SH-SY5Y (cell line): ENCODE results near the gene SF3B6.

ENCODE experiments used
- GATA2 ChIP-seq: IDR thresholded peaks from 2 replicates; pipeline ENCODE4 v1.6.1; 2011; ENCODE audit warnings: mild to moderate bottlenecking, low read depth, low read length
- GATA3 ChIP-seq: IDR thresholded peaks from 2 replicates; pipeline ENCODE4 v1.6.1; 2011; ENCODE audit warnings: low read depth, mild to moderate bottlenecking, low read length, moderate library complexity

Gene SF3B6

GRCh38 chr2:24105816-24106215 is 29.7 kb upstream of the SF3B6 start:
- TF ChIP-seq GATA3 (no peak), GATA2 (no peak)

DNA sequence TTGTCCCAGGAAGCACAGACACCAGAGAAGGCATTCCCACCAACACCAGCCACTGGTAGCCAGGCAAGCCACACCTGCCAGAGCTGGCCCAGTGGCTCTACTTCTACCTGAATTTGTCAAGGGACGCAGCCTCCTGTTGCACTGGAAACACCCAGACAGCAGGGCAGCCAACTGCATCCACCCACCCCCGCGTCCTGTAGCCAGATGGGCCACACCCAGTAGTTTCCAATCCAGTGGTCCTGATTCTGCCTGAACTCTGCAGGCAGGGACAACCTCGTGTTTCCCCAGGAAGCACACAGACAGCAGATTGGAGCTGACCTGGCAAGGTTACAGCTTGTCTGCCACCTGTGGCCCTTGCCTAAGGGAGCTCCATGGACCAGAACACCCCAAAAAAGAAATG is 28.8 kb upstream of the SF3B6 start:
- TF ChIP-seq GATA3: no peak
- TF ChIP-seq GATA2: no peak

DNA sequence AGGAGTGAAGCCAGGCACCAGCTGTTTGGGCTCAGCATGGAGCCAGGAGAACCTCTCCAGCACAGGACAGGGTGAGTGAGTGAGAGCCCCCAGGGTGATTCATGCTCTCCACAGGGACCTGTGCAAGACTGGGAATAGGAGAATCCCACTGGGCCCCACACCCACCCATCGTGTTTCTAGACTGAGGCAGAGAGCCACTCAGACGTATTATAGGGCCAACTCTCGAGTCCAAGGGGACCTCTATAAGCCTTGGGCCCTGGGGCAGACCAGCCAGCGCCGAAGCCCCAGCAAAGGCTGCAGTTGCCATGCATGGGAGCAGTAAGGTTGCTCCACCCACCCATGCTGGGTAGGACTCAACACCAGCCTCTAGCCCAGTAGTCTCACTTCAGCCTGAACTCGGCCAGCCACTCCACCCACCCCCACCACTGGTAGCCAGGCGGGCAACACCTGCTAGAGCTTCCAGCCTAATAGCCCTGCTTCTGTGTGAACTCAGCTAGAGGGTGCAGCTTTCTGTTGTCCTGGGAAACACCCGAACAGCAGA is 28.1 kb upstream of the SF3B6 start:
- no peak for TF ChIP-seq GATA2
- TF ChIP-seq GATA3: no peak

GRCh38 chr2:24102677-24103076 is 26.6 kb upstream of the SF3B6 start:
- TF ChIP-seq GATA3: no peak
- no peak for TF ChIP-seq GATA2

DNA sequence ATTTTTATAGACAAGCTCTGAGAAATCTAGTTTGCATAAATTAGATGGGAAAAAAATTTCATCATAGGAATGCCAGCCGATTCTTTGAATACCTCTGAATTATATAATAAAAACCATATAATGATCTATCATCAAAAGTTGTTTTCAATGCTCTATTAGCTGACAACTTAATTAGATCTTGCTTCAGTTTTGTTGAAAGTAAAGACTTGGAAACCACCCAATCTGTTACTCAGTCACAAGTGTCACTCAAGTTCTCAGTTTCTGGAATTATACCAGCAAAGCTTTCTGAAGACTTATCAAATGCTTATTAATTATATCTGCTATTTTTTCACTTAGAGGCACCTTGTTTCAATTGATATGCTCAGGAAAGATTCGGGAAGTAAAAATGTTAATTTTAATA is 25.9 kb upstream of the SF3B6 start:
- TF ChIP-seq GATA3 (no peak), GATA2 (no peak)

- no peak for TF ChIP-seq GATA2
Measured at GRCh38 chr2:24088821-24089359, 12.8 kb upstream of the SF3B6 start.

- no peak for TF ChIP-seq GATA3
- no peak for TF ChIP-seq GATA2
Measured at GRCh38 chr2:24087032-24087431, 10.9 kb upstream of the SF3B6 start.

- TF ChIP-seq GATA2 (no peak), GATA3 (no peak)
Measured at GRCh38 chr2:24086241-24086640, 10.1 kb upstream of the SF3B6 start.

GRCh38 chr2:24085200-24085489 is 9.0 kb upstream of the SF3B6 start:
- no peak for TF ChIP-seq GATA3
- TF ChIP-seq GATA2: no peak

DNA sequence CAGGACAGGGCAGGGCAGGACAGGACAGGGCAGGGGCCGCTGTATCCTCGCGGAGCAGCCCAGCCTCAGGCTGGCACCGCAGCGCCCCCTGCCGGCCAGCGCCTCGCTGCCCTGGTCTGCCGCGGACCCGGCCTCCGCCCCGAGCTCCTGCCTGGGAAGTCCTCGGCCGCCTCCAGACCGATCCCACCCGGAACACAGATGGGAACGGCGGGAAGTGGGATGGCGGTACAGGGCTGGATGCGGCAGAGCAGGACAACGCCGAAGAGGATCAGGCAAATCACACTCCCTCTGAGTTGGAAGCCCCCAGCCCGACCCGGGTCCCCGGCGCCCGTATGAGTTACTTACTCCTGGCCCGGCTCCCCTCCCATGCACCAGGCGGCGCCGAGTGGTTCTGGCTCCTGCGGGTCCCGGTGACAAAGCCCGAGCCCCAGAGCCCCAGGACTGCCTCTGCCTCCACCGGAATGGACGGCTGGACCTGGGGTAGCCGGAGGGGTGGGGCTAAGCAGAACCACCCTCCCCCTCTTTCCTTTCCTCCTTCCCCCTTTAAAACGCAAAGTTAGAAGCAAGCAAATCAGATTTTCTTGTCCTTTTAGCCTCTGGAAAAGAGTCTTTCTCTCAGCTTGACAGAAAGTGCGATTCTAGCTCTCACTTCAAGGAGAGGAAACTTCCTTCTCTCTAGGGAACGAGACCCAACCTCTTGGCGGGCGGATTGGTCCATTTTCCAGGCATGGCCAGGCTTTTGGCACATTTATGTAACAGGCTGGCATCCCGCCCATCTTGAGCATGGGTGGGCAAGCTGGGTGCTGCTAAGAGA is 8.5 kb upstream of the SF3B6 start, which contains the start of gene TP53I3:
TP53I3 (minus strand) TSS at position 449 of the 814 bp plus-strand sequence. CDS start 508 bp downstream, outside the sequence.
- TF ChIP-seq GATA2 (peak; percentile 1; the same call in 1 of the 2 replicates), GATA3 (no peak)

DNA sequence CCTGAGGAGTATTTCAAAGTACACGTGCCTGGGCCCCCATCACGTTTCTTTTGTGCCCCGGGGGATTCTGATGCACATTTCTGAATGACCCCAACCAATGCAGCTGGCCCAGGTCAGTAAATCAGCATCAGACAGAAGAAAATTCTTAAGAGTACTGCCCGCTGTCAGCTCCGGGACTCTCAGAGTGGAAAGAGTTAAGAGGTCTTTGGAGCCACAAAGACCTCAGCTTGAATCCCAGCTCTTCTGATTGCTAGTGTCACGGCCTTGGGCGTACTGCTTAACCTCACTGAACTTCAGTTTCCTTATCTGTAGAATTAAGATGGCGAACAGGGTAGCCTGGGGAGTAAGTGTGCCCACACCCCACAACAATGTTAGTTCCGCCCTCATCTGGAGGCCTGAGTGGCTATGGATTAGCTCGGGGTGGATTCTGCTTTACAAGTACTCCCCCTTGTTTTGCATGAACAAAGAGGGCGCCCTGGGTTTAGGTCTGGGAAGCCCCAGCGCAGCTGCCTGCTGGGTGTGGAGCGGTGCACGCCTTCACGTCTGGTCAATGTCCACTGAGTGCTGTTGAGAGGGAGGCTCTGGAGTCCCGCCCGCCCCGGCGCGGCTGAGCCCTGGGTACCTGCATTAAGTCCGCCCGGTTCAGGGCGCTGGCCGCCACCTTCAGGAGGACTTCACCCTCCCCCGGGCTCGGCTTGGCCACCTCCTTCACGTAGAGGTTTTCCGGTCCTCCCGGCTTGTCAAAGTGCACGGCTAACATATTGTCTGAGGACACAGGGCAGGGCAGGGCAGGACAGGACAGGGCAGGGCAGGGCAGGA is 7.7 kb upstream of the SF3B6 start:
- TF ChIP-seq GATA3 (no peak), GATA2 (0 out of 2 replicates have a peak, but pooled peaks have one; percentile 43)

GRCh38 chr2:24082787-24083566 is 6.9 kb upstream of the SF3B6 start:
- TF ChIP-seq GATA3 (no peak), GATA2 (no peak)

GRCh38 chr2:24080701-24081100 is 4.6 kb upstream of the SF3B6 start:
- TF ChIP-seq GATA2 (no peak), GATA3 (no peak)

DNA sequence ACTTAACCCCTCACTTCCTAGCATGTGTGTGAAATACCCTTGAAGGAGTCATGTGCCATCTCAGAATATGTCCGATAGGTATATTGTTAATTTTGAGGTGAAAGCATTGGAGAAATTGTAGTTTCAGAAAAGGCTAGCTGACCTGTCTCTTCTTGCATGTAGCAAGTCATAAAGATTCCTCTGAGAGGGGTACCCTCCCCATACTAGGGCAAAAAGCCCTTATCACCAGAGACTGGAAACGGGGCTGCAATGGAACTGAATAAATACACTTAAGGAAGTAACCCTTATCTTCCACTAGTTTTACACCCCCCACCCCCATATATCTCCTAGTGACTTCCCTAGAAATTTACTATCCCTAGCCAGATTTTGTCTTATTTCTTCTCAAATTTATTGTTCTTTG is 1.8 kb upstream of the SF3B6 start:
- TF ChIP-seq GATA2 (no peak), GATA3 (no peak)

GRCh38 chr2:24077535-24077877 is 1.4 kb upstream of the SF3B6 start:
- TF ChIP-seq GATA2 (no peak), GATA3 (no peak)
